KOPT-K1 (cell line): ENCODE measurements around the gene DHRSX.
"Not testable (repeated sequence)": the region's sequence is repeated elsewhere in the genome, so short reads cannot be mapped to it uniquely, and the experiment has no call there.

Experiments used
- H3K27ac ChIP-seq: fragments of 200-600 bp; sonication (generic); 2 replicates; pipeline ENCODE4 v1.5.1; 2016; ENCODE audit warnings: antibody characterized with exemption, mild to moderate bottlenecking, low read depth, low read length; ENCODE audit not compliant: poor library complexity, severe bottlenecking
- H3K36me3 ChIP-seq: fragments of 200-600 bp; sonication (generic); 2 replicates; pipeline ENCODE4 v1.5.1; 2017; ENCODE audit warnings: antibody characterized with exemption, mild to moderate bottlenecking, low read length, moderate library complexity; ENCODE audit not compliant: insufficient read depth
- H3K9me3 ChIP-seq: fragments of 200-600 bp; sonication (generic); 2 replicates; pipeline ENCODE4 v1.5.1; 2017; ENCODE audit warnings: antibody characterized with exemption, low read length, mild to moderate bottlenecking; ENCODE audit not compliant: insufficient read depth, poor library complexity, severe bottlenecking

The DHRSX gene

DNA sequence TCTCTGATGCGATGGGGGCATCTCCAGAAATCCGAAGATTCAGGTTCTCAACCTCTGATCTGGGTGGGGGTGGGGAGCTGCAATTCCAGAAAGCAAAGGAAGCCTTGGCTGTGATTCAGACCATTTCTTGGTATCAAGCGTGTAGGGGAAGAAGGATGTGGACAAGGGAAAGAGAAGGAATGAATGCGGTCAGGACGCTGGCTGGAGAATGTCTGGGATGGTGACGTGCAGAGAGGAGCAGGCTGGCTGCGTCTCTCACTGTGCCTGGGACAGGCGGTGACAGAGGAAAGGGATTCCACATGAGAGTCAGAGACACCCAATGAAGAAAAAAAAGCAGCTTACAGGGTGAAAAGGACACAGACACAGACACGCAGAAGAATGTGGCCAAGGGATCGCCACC, 37.3 kb downstream of the DHRSX start:
- not testable (repeated sequence) for H3K9me3 ChIP-seq, H3K27ac ChIP-seq

DNA sequence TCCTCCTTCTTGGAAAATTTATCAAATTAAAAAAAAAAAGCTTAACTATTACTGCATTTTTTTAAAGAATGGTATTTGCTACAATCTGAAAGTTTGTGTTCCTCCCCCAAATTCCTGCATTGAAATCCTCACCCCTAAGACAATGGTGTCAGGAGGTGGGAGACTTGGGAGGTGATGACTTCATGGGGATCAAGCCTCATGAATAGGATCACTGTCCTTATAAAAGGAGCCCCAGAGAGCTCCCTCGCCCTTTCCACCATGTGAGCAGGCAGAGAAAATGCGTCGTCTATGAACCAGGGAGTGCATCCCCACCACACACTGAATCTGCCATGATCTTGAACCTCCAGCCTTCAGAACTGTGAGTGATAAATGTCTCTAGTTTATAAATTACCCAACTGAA, 38.0 kb downstream of the DHRSX start:
- no peaks in the 10 kb centered on the region for H3K9me3 ChIP-seq
- H3K36me3 ChIP-seq, result no peaks in the 10 kb centered on the region
- no peak overlapping the region for H3K27ac ChIP-seq

More for the DNA sequence above, 37.3 kb downstream of the DHRSX start:
- not testable (repeated sequence) for H3K36me3 ChIP-seq

DNA sequence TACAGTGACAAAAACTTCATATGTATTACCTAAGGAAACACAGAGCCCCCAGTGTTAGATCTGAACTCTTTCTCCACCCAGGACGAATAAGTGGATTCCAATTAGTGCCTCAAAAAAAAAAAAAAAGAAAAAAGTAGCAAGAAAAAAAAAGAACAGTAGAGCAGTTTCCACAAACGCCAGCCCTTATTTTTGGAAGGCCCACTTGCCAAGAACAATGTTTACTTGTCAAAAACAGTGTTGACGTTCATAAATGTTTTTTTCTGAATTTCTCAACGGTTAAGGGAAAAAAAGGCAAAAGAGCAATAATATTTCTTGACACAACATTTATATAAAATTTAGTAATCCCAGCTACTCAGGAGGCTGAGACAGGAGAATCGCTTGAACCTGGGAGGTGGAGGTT, 38.7 kb downstream of the DHRSX start:
- Histone ChIP-seq H3K36me3 (no peaks in the 10 kb centered on the region), H3K27ac (no peak overlapping the region), H3K9me3 (no peaks in the 10 kb centered on the region)

DNA sequence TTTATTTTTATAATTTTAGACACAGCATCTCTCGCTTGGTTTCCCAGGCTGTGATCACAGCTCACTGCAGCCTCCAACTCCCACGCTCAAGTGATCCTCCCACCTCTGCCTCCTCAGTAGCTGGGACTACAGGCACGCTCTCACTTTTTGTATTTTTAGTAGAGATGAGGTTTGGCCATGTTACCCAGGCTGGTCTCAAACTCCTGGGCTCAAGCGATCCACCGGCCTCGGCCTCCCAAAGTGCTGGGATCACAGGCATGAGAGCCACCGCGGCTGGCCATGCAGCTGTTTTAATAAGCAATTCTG, 39.1 kb downstream of the DHRSX start:
- Histone ChIP-seq H3K9me3 (no peaks in the 10 kb centered on the region), H3K36me3 (no peaks in the 10 kb centered on the region), H3K27ac (no peak overlapping the region)

DNA sequence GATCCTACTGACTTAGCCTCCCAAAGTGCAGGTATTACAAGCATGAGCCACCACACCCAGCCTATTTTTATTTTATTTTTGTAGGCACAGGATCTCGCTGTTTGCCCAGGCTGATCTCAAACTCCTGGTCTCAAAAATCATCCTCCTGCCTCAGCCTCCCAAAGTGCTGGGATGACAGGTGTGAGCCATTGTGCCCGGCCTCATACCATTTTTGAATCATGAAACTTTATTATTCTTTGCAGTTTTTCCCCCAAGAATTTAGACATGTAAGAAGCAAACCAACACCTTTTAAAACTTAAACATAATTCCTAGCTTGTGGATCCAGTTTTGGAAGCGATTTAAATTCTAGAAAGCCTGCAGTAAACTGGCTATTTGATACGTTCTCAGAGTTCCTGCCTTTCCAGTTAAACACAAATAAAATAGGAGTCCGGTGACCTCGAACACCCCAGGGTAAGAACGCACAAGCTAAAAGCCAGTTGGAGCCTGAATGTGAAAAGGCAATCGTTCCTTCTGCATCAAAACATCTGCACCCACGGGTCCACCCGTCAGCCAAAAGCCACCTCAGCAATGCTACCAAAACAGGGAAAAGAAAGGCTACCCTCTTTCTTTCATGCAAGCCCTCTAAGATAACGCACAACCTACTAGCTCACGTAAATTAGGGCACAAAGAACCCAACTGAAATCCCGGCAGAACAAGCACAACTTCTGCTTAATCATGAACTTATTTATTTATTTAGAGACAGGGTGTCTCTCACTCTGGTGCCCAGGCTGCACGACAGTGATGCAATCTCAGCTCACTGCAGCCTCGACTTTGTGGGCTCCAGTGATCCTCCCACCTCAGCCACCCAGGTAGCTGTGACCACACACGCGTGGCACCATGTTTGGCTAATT, 39.7 kb downstream of the DHRSX start:
- not testable (repeated sequence) for H3K27ac ChIP-seq, H3K9me3 ChIP-seq, H3K36me3 ChIP-seq

DNA sequence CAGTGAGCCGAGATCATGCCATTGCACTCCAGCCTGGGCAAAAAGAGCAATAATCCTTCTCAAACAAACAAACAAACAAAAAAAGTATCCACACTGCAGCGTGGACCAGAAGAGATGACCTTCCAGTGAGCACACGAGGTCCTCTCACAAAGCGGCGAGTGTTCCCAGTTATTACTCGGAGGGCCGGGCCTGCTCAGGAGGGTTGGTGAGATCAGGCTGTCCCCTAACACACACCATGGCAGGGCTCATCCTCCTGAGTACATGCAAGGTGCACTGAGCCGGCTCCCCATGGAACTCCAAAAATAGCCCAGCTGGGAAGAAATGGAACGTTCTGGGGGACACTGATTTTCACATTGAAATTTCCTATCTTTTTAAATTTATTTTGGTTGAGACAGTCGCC, 40.7 kb downstream of the DHRSX start:
- H3K27ac ChIP-seq, H3K9me3 ChIP-seq, H3K36me3 ChIP-seq: not testable (repeated sequence)

DNA sequence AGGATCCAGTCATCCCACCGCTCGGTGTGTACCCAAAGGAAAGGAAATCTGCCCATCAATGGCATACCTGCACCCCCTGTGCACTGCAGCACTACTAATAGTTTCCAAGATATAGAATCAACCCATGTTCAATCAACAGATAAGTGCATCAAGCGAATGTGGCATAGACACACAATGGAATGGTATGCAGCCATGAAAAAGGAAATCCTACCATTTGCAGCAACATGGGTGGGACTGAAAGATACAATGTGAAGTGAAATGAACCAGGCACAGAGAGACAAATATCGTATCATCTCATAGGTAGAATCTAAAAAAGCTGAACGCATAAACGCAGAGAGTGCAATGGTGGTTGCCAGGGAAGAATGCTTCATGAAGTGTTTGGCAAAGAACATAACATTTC, 42.5 kb downstream of the DHRSX start:
- Histone ChIP-seq H3K9me3 (no peaks in the 10 kb centered on the region), H3K27ac (no peak overlapping the region), H3K36me3 (no peaks in the 10 kb centered on the region)

DNA sequence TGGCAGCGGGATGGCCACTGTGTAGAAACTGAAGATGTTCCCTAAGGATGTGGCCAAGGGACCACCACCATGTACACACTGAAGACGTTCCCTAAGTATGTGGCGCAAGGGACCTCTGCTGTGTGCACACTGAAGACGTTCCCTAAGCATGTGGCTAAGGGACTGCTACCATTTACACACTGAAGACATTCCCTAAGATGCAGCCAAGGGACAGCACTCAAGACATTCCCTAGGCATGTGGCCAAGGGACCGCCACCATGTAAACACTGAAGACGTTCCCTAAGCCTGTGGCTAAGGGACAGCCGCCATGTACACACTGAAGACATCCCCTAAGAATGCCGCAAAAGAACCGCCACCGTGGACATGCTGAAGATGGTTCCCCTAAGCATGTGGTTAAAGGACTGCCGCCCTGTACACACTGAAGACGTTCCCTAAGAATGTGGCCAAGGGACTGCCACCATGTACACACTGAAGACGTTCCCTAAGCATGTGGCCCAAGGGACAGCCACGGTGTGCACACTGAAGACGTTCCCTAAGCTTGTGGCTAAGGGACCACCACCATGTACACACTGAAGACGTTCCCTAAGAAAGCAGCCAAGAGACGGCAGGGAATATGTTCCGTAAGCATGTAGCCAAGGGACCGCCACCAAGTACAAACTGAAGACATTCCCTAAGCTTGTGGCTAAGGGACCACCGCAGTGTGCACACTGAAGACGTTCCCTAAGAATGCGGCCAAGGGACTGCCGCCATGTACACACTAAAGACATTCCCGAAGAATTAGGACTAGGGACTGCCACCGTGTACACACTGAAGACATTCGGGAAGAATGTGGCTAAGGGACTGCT, 43.3 kb downstream of the DHRSX start:
- Histone ChIP-seq H3K36me3 (no peaks in the 10 kb centered on the region), H3K27ac (no peak overlapping the region), H3K9me3 (no peaks in the 10 kb centered on the region)

DNA sequence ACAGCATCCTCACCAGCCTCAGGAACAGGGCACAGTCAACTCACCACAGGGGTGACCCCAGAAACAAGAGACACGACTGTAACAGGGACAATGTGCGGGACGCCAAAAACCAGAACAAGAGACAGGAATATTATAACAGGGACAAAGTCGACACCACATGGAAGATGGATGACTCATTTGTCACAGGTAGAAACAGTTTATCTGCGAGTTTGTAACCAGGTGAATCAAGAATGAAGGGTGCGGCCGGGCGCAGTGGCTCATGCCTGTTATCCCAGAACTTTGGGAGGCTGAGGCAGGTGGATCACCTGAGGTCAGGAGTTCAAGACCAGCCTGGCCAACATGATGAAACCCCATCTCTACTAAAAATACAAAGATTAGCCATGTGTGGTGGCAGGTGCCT, 44.7 kb downstream of the DHRSX start:
- not testable (repeated sequence) for H3K9me3 ChIP-seq, H3K36me3 ChIP-seq, H3K27ac ChIP-seq

DNA sequence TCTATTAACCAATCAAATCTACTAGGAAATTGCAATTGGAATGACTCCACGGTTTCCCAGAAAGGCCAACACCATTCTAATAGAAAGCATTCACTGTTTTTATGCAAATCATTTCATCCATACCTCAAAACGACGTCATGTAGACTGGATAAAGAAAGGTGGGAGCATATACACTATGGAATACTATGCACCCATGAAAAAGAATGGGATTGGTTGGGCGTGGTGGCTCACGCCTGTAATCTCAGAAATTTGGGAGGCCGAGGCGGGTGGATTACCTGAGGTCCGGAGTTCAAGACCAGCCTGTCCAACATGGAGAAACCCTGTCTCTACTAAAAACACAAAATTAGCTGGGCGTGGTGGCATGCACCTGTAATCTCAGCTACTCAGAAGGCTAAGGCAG, 46.2 kb downstream of the DHRSX start:
- not testable (repeated sequence) for H3K9me3 ChIP-seq, H3K36me3 ChIP-seq, H3K27ac ChIP-seq

DNA sequence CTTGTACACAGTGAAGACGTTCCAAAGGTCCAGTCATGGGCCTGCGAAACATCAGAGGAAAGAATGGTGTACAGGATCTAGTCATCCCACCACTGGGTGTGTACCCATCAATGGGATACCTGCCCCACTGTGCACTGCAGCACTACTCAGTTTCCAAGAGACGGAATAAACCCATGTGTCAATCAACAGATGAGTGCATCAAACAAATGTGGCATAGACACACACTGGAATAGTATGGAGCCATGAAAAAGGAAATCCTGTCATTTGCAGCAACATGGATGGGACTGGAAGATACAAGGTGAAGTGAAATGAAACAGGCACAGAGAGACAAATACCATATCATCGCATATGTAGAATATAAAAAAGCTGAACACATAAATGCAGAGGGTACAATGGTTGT, 48.0 kb downstream of the DHRSX start:
- Histone ChIP-seq H3K27ac (no peak overlapping the region), H3K9me3 (no peaks in the 10 kb centered on the region), H3K36me3 (no peaks in the 10 kb centered on the region)

DNA sequence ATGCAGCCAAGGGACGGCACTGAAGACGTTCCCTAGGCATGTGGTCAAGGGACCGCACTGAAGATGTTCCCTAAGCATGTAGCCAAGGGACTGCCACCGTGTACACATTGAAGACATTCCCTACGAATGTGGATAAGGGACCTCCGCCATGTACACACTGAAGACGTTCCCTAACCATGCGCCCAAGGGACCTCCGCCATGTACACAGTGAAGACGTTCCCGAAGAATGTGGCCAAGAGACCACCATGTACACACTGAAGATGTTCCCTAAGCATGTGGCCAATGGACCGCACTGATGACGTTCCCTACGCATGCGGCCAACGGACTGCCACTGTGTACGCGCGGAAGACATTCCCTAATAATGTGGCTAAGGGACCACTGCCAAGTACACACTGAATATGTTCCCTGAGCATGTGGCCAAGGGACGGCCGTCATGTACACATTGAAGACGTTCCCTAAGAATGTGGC, 48.4 kb downstream of the DHRSX start:
- Histone ChIP-seq H3K36me3 (0 out of 2 replicates have a peak, but pooled peaks cover 2% of the 10 kb centered on the region), H3K27ac (no peak overlapping the region), H3K9me3 (no peaks in the 10 kb centered on the region)

DNA sequence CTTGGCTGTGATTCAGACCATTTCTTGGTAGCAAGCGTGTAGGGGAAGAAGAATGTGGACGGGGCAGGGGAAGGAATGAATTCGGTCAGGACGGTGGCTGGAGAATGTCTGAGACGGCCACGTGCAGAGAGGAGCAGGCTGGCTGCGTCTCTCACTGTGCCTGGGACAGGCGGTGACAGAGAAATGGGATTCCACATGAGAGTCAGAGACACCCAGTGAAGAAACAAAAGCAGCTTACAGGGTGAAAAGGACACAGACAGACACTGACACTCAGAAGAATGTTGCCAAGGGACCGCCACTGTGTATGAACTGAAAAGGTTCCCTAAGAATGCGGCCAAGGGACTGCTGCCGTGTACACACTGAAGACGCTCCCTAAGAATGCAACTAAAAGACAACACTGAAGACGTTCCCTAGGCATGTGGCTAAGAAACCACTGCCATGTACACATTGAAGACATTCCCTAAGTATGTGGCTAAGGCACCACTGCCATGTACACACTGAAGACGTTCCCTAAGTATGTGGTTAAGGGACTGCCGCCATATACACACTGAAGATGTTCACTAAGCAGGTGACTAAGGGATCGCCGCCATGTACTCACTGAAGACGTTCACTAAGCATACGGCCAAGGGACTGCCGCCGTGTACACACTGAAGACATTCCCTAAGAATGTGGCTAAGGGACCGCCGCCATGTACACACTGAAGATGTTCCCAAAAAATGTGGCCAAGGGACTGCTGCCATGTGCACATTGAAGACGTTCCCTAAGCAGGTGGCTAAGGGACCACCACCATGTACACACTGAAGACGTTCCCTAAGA, 49.1 kb downstream of the DHRSX start:
- H3K27ac ChIP-seq, result no peak overlapping the region
- H3K36me3 ChIP-seq, result 0 out of 2 replicates have a peak, but pooled peaks cover 3% of the 10 kb centered on the region
- H3K9me3 ChIP-seq, result no peaks in the 10 kb centered on the region

DNA sequence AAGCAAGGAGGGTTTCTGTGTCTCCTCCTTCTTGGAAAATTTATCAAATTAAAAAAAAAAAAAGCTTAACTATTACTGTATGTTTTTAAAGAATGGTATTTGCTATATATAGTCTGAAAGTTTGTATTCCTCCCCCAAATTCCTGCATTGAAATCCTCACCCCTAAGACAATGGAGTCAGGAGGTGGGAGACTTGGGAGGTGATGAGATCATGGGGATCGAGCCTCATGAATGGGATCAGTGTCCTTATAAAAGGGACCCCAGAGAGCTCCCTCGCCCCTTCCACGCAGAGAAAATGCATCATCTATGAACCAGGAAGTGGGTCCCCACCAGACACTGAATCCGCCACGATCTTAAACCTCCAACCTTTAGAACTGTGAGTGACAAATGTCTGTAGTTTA, 50.1 kb downstream of the DHRSX start:
- Histone ChIP-seq H3K36me3 (0 out of 2 replicates have a peak, but pooled peaks cover 3% of the 10 kb centered on the region), H3K9me3 (no peaks in the 10 kb centered on the region), H3K27ac (no peak overlapping the region)
